Measurements from ENCODE around the gene STK24.
"Not testable (repeated sequence)": the region's sequence is repeated elsewhere in the genome, so short reads cannot be mapped to it uniquely, and the experiment has no call there.

The STK24 gene

GRCh38 chr13:98434060-98434459 is 142.8 kb downstream of the STK24 start:
- no peak for DNase-seq (ENCODE audit: low read depth)

- DNase-seq (ENCODE audit: low read depth): no peak
These were observed 143.3 kb downstream of the STK24 start for GRCh38 chr13:98433654-98434053.

- no peak for DNase-seq (ENCODE audit: low read depth)
These were observed 144.3 kb downstream of the STK24 start for GRCh38 chr13:98432638-98433037.

- DNase-seq (ENCODE audit: low read depth): peak; percentile 32
These were observed 146.8 kb downstream of the STK24 start for GRCh38 chr13:98429977-98430736.

- DNase-seq (ENCODE audit: low read depth): no peak
These were observed 147.4 kb downstream of the STK24 start for GRCh38 chr13:98429531-98429930.

- DNase-seq (ENCODE audit: low read depth): no peak
These were observed 147.8 kb downstream of the STK24 start for GRCh38 chr13:98429081-98429480.

- DNase-seq (ENCODE audit: low read depth): no peak
These were observed 148.5 kb downstream of the STK24 start for GRCh38 chr13:98428256-98428966.

GRCh38 chr13:98427331-98427995 is 149.4 kb downstream of the STK24 start:
- no peak for DNase-seq (ENCODE audit: low read depth)

- DNase-seq (ENCODE audit: low read depth): no peak
These were observed 153.5 kb downstream of the STK24 start for GRCh38 chr13:98423417-98423816.

GRCh38 chr13:98422046-98422445 is 154.9 kb downstream of the STK24 start:
- no peak for DNase-seq (ENCODE audit: low read depth)

- DNase-seq (ENCODE audit: low read depth): no peak
These were observed 156.2 kb downstream of the STK24 start for GRCh38 chr13:98420554-98421175.

GRCh38 chr13:98419786-98420553 is 156.9 kb downstream of the STK24 start:
- no peak for DNase-seq (ENCODE audit: low read depth)

- no peak for DNase-seq (ENCODE audit: low read depth)
These were observed 160.5 kb downstream of the STK24 start for GRCh38 chr13:98416408-98416807.

- no peak for DNase-seq (ENCODE audit: low read depth)
These were observed 161.4 kb downstream of the STK24 start for GRCh38 chr13:98415326-98416070.

GRCh38 chr13:98413796-98414195 is 163.1 kb downstream of the STK24 start:
- DNase-seq (ENCODE audit: low read depth): no peak

- DNase-seq (ENCODE audit: low read depth): not testable (repeated sequence)
These were observed 163.6 kb downstream of the STK24 start for GRCh38 chr13:98413278-98413677.

- no peak for DNase-seq (ENCODE audit: low read depth)
These were observed 165.2 kb downstream of the STK24 start for GRCh38 chr13:98411617-98412265.

- DNase-seq (ENCODE audit: low read depth): no peak
These were observed 165.9 kb downstream of the STK24 start for GRCh38 chr13:98411013-98411412.

GRCh38 chr13:98410612-98411011 is 166.3 kb downstream of the STK24 start:
- DNase-seq (ENCODE audit: low read depth): peak; percentile 22

- no peak for DNase-seq (ENCODE audit: low read depth)
These were observed 167.6 kb downstream of the STK24 start for GRCh38 chr13:98409281-98409680.

- DNase-seq (ENCODE audit: low read depth): no peak
These were observed 169.3 kb downstream of the STK24 start for GRCh38 chr13:98407575-98407974.

All from non-pigmented ciliary epithelial cell (primary cell).